Activated CD8-positive, alpha-beta T cell treated with anti-CD3 and anti-CD28 coated beads for 36 hours (primary cell): ENCODE data around the gene AXIN2. TPM values are rescaled to one million over a fixed set of nuclear protein-coding genes. Genes with fewer than 3 reads are reported as not detected.
A peak's percentile ranks its signal among the peaks of the same experiment; 100 is the strongest.

Experiments
- ATAC-seq: fragments of 200-7000 bp; cut with Tn5 transposase; one replicate; pipeline ENCODE4 v1.10.0; 2021; ENCODE audit warnings: mild to moderate bottlenecking, moderate library complexity
- CTCF ChIA-PET: fragments of 350-600 bp; sonication (Branson Sonifier 250); formaldehyde crosslinking; loops from one replicate; lab custom pipeline; 2021; ENCODE audit warnings: antibody characterized with exemption; lab: Charles Lee
- POLR2A ChIA-PET: fragments of 350-600 bp; sonication (Branson Sonifier 250); formaldehyde crosslinking; loops from one replicate; lab custom pipeline; 2021; ENCODE audit warnings: antibody characterized with exemption; lab: Charles Lee
- DNase-seq: peaks from one replicate; pipeline ENCODE4 v3.0.0-alpha.2; 2020
- H3K27ac Mint-ChIP-seq: one replicate; pipeline ENCODE4 v1.8.0; 2021; ENCODE audit warnings: mild to moderate bottlenecking, mixed read lengths
- H3K27me3 Mint-ChIP-seq: one replicate; pipeline ENCODE4 v1.8.0; 2021; ENCODE audit warnings: mixed read lengths
- H3K36me3 Mint-ChIP-seq: one replicate; pipeline ENCODE4 v1.8.0; 2021; ENCODE audit warnings: low read depth, mixed read lengths
- H3K4me1 Mint-ChIP-seq: one replicate; pipeline ENCODE4 v1.8.0; 2021; ENCODE audit warnings: low read depth, mixed read lengths
- H3K4me3 Mint-ChIP-seq: one replicate; pipeline ENCODE4 v1.8.0; 2021; ENCODE audit warnings: mild to moderate bottlenecking, moderate library complexity, mixed read lengths
- H3K9me3 Mint-ChIP-seq: one replicate; pipeline ENCODE4 v1.8.0; 2021; ENCODE audit warnings: mixed read lengths
- CTCF ChIP-seq: fragments of 200-600 bp; IDR thresholded peaks from one replicate; pipeline ENCODE4 v1.8.0; 2022; ENCODE audit warnings: antibody characterized with exemption, mild to moderate bottlenecking
- intact Hi-C: fragments of 100-400 bp; cut with micrococcal nuclease; formaldehyde crosslinking; loops from one replicate; pipeline ENCODE4 v1.10.0; 2022
- total RNA-seq, 2 experiments: library from RNA; stranded (reverse); gene quantifications; one replicate each; pipeline ENCODE4 v1.2.3, GENCODE V29; 2021

AXIN2 gene
- total RNA-seq, 2 experiments from 2014 or later = 0.69 to 1.0 TPM

- POLR2A ChIA-PET = interaction anchor here (0.5 to 1.9 kb wide), 2 partner anchors 10 to 451 kb away, joined by 4 to 6 read pairs; no protein-coding TSS in a partner anchor
- DNase-seq (peak; percentile 39), ATAC-seq (peak; percentile 63)
- H3K27ac Mint-ChIP-seq = no peak overlapping the region
- CTCF ChIA-PET = interaction anchor here (0.8 to 1.5 kb wide), 2 partner anchors 10 to 15 kb away, joined by 3 read pairs; no protein-coding TSS in a partner anchor
- no peak for TF ChIP-seq CTCF
- peak overlapping the region; percentile 55 for H3K4me3 Mint-ChIP-seq
- H3K9me3 Mint-ChIP-seq = no peaks in the 10 kb centered on the region
- intact Hi-C loops = no loop called here
- H3K4me1 Mint-ChIP-seq = peaks cover 26% of the 10 kb centered on the region
- H3K36me3 Mint-ChIP-seq = no peaks in the 10 kb centered on the region
- H3K27me3 Mint-ChIP-seq = no peaks in the 10 kb centered on the region
Measured at GRCh38 chr17:65593855-65594845, 32.7 kb upstream of the AXIN2 start.

GRCh38 chr17:65593092-65593854 is 31.8 kb upstream of the AXIN2 start:
- POLR2A ChIA-PET = interaction anchor here (1.9 kb wide), 1 partner anchor 9 kb away, joined by 6 read pairs; no protein-coding TSS in a partner anchor
- intact Hi-C loops = no loop called here
- no peaks in the 10 kb centered on the region for H3K36me3 Mint-ChIP-seq
- H3K4me3 Mint-ChIP-seq = peak overlapping the region; percentile 55
- ATAC-seq (no peak), DNase-seq (peak; percentile 20)
- no peaks in the 10 kb centered on the region for H3K27me3 Mint-ChIP-seq
- no peak for TF ChIP-seq CTCF
- H3K4me1 Mint-ChIP-seq = peaks cover 26% of the 10 kb centered on the region
- no peaks in the 10 kb centered on the region for H3K9me3 Mint-ChIP-seq
- CTCF ChIA-PET = no interaction called here
- H3K27ac Mint-ChIP-seq = peak overlapping the region; percentile 1

GRCh38 chr17:65592125-65592965 is 30.9 kb upstream of the AXIN2 start:
- no peaks in the 10 kb centered on the region for H3K36me3 Mint-ChIP-seq
- ATAC-seq (no peak), DNase-seq (no peak)
- intact Hi-C loops = no loop called here
- peaks cover 28% of the 10 kb centered on the region for H3K4me1 Mint-ChIP-seq
- CTCF ChIA-PET = no interaction called here
- POLR2A ChIA-PET = no interaction called here
- H3K4me3 Mint-ChIP-seq = peak overlapping the region; percentile 22
- H3K9me3 Mint-ChIP-seq = no peaks in the 10 kb centered on the region
- TF ChIP-seq CTCF = no peak
- no peak overlapping the region for H3K27ac Mint-ChIP-seq
- H3K27me3 Mint-ChIP-seq = no peaks in the 10 kb centered on the region

GRCh38 chr17:65589321-65589720 is 27.9 kb upstream of the AXIN2 start:
- intact Hi-C loops = no loop called here
- no peaks in the 10 kb centered on the region for H3K36me3 Mint-ChIP-seq

More at GRCh38 chr17:65589321-65589720, 27.9 kb upstream of the AXIN2 start:
- ChIA-PET POLR2A (no interaction called here), CTCF (no interaction called here)
- DNase-seq (no peak), ATAC-seq (no peak)
- H3K9me3 Mint-ChIP-seq = no peaks in the 10 kb centered on the region
- no peak for TF ChIP-seq CTCF
- H3K4me1 Mint-ChIP-seq = peaks cover 31% of the 10 kb centered on the region
- H3K27me3 Mint-ChIP-seq = no peaks in the 10 kb centered on the region
- H3K27ac Mint-ChIP-seq = no peak overlapping the region
- H3K4me3 Mint-ChIP-seq = no peak overlapping the region
